Lower leg skin (tissue), 4 donors: ENCODE results near the gene KASH5. TPM values are rescaled to one million over a fixed set of nuclear protein-coding genes. Genes with fewer than 3 reads are reported as not detected.

Source experiments
- DNase-seq, 2 donors: peaks; one replicate each; pipeline ENCODE4 v3.0.0-alpha.2; 2019; ENCODE audit warnings: low spot score in 2 of 2
- H3K4me3 ChIP-seq: fragments of 200-600 bp; sonication (generic); 2 replicates; pipeline ENCODE4 v1.5.1; 2017; ENCODE audit warnings: mild to moderate bottlenecking, low read depth; ENCODE audit not compliant: poor library complexity, severe bottlenecking
- CTCF ChIP-seq, 3 donors: fragments of 450-650 bp; IDR thresholded peaks; one replicate each; pipeline ENCODE4 v1.5.1; 2016; ENCODE audit warnings: antibody characterized with exemption in 3 of 3, mild to moderate bottlenecking in 3 of 3, moderate library complexity in 2 of 3
- POLR2A ChIP-seq, 2 donors: fragments of 450-650 bp; IDR thresholded peaks; one replicate each; pipeline ENCODE4 v1.6.1; 2016 to 2017; ENCODE audit warnings: antibody characterized with exemption in 2 of 2, mild to moderate bottlenecking in 1 of 2, moderate library complexity in 1 of 2
- WGBS, 2 donors: methylation state at CpG; one replicate each; pipeline ENCODE4 v1.1.5; 2018; 5-methylcytosine and 5-hydroxymethylcytosine counted together
- intact Hi-C: fragments of 100-400 bp; cut with DNase I; formaldehyde crosslinking; loops from one replicate; pipeline ENCODE4 v1.15.0; 2023; ENCODE audit warnings: low total_unique reads
- total RNA-seq, 4 donors: library from RNA; depleted of rRNA; stranded (reverse); fragments of >200 nt; gene quantifications; one replicate each; pipeline ENCODE4 v1.1.0, GENCODE V29; 2016

KASH5 gene
- total RNA-seq, 4 donors from 2014 or later: not detected

- TF ChIP-seq POLR2A (IDR thresholded peaks at IDR 0.05) (no peak), CTCF (IDR thresholded peaks at IDR 0.05) (no peak)
- no peak overlapping the region for H3K4me3 ChIP-seq
- intact Hi-C loops: loop anchor here (5.0 kb wide), 1 partner anchor 46 kb away; no protein-coding TSS in a partner anchor
- whole genome bisulfite sequencing, 2 donors: 25 to 29% methylated on average over 6 of the region's 6 CpGs
- no peak for DNase-seq
These were observed 50.2 kb downstream of the KASH5 start for GRCh38 chr19:49438261-49438660.

GRCh38 chr19:49439836-49440235 is 51.8 kb downstream of the KASH5 start:
- no peak for DNase-seq
- no peak overlapping the region for H3K4me3 ChIP-seq
- WGBS, 2 donors: 35 to 41% methylated on average over 6 of the region's 6 CpGs
- intact Hi-C loops: loop anchor here (5.0 kb wide), 1 partner anchor 48 kb away; no protein-coding TSS in a partner anchor
- TF ChIP-seq POLR2A (IDR thresholded peaks at IDR 0.05) (no peak), CTCF (IDR thresholded peaks at IDR 0.05) (no peak)

- TF ChIP-seq CTCF (IDR thresholded peaks at IDR 0.05) (no peak), POLR2A (IDR thresholded peaks at IDR 0.05) (no peak)
- H3K4me3 ChIP-seq: no peak overlapping the region
- intact Hi-C loops: no loop called here
- WGBS, 2 donors: 17 to 19% methylated on average over 19 of the region's 19 CpGs
- no peak for DNase-seq
These were observed 52.6 kb downstream of the KASH5 start for GRCh38 chr19:49440439-49441209.

GRCh38 chr19:49441210-49441959 is 53.3 kb downstream of the KASH5 start, which contains the start of gene SLC17A7:
Gene SLC17A7 (minus strand): TSS chr19:49441527. CDS start chr19:49441379, 148 bp downstream.
- TF ChIP-seq POLR2A (IDR thresholded peaks at IDR 0.05) (no peak), CTCF (IDR thresholded peaks at IDR 0.05) (no peak)
- intact Hi-C loops: no loop called here
- H3K4me3 ChIP-seq: no peak within 1 kb of the TSS
- WGBS, 2 donors: 4% methylated on average over 27 to 29 of the region's 56 CpGs
- peak; percentile 59 to 94 for DNase-seq

GRCh38 chr19:49441960-49442350 is 53.9 kb downstream of the KASH5 start:
- intact Hi-C loops: no loop called here
- WGBS, 2 donors: 11 to 13% methylated on average over 14 of the region's 14 CpGs
- no peak for DNase-seq
- no peak for TF ChIP-seq CTCF (IDR thresholded peaks at IDR 0.05)
- TF ChIP-seq POLR2A (IDR thresholded peaks at IDR 0.05): no peak
- H3K4me3 ChIP-seq: no peak overlapping the region
